H1 (cell line): ENCODE data around the gene FOSL1. TPM values are rescaled to one million over a fixed set of nuclear protein-coding genes. Genes with fewer than 3 reads are reported as not detected.

Experiments used
- CTCF ChIA-PET: fragments of 300-600 bp; sonication (Branson Sonifier 250); formaldehyde crosslinking; loops from one replicate; lab custom pipeline; 2021; ENCODE audit not compliant: partially characterized antibody; lab: Charles Lee
- POLR2A ChIA-PET: fragments of 300-600 bp; sonication (Branson Sonifier 250); formaldehyde crosslinking; loops from one replicate; lab custom pipeline; 2021; ENCODE audit warnings: inconsistent platforms; ENCODE audit not compliant: partially characterized antibody; lab: Charles Lee
- DNase-seq, 2 experiments: peaks; one replicate each; pipeline versions ENCODE4 v3.0.0 to v3.0.0-alpha.2; 2010 to 2022; ENCODE audit warnings: low spot score in 2 of 2, low read depth in 1 of 2, mixed read lengths in 1 of 2
- FAIRE-seq: peaks from 2 replicates; lab custom pipeline; 2011; peaks lifted over from hg19 to GRCh38; lab: Jason Lieb, UNC
- H2AFZ ChIP-seq: 2 replicates; pipeline ENCODE4 v1.8.1; 2012; ENCODE audit warnings: low read length, inconsistent platforms
- H2AK5ac ChIP-seq: 2 replicates; pipeline ENCODE4 v1.6.1; 2013; ENCODE audit warnings: low read depth, low read length
- H2BK120ac ChIP-seq: replicated peaks from 2 replicates; pipeline ENCODE3; 2013; ENCODE audit warnings: low read depth, low read length, inconsistent platforms
- H2BK12ac ChIP-seq: 2 replicates; pipeline ENCODE4 v1.6.1; 2013; ENCODE audit warnings: low read depth, low read length
- H2BK15ac ChIP-seq: 2 replicates; pipeline ENCODE4 v1.6.1; 2013; ENCODE audit warnings: low read length
- H2BK20ac ChIP-seq: 2 replicates; pipeline ENCODE4 v1.6.1; 2013; ENCODE audit warnings: low read length
- H2BK5ac ChIP-seq: 2 replicates; pipeline ENCODE4 v1.6.1; 2013; ENCODE audit warnings: low read depth, low read length
- H3K14ac ChIP-seq: 2 replicates; pipeline ENCODE4 v1.6.1; 2013; ENCODE audit warnings: inconsistent platforms; ENCODE audit not compliant: insufficient read length
- H3K18ac ChIP-seq: 2 replicates; pipeline ENCODE4 v1.6.1; 2013; ENCODE audit warnings: low read length; ENCODE audit errors: extremely low read depth
- H3K23ac ChIP-seq: 2 replicates; pipeline ENCODE4 v1.6.1; 2013; ENCODE audit warnings: inconsistent platforms; ENCODE audit not compliant: insufficient read length
- H3K23me2 ChIP-seq: 2 replicates; pipeline ENCODE4 v1.6.1; 2013; ENCODE audit warnings: low read depth, low read length
- H3K27ac ChIP-seq: 2 replicates; pipeline ENCODE4 v1.6.1; 2011; ENCODE audit warnings: low read depth, low read length, inconsistent platforms
- H3K27me3 ChIP-seq, 4 experiments: replicated peaks in 1 of 4; 1 replicate in 1 of 4; 2 replicates in 3 of 4; pipeline versions ENCODE4 v1.6.1 to v1.8.1; 2011 to 2013; ENCODE audit warnings: low read length in 3 of 4, mild to moderate bottlenecking in 3 of 4, inconsistent platforms in 2 of 4, mixed read lengths in 2 of 4, moderate library complexity in 1 of 4; ENCODE audit not compliant: control insufficient read depth in 3 of 4, insufficient read depth in 3 of 4; ENCODE audit errors: extremely low read depth in 1 of 4
- H3K36me3 ChIP-seq, 4 experiments: 2 replicates each; pipeline versions ENCODE4 v1.6.1 to v1.8.1; 2011 to 2013; ENCODE audit warnings: mild to moderate bottlenecking in 4 of 4, low read length in 3 of 4, moderate library complexity in 2 of 4, control low read depth in 1 of 4, inconsistent platforms in 1 of 4; ENCODE audit not compliant: insufficient read depth in 4 of 4, control insufficient read depth in 2 of 4
- H3K4ac ChIP-seq: replicated peaks from 2 replicates; pipeline ENCODE3; 2013; ENCODE audit warnings: low read length, low read depth, mixed read lengths, inconsistent platforms; ENCODE audit not compliant: insufficient read length
- H3K4me1 ChIP-seq, 4 experiments: replicated peaks in 1 of 4; 1 replicate in 1 of 4; 2 replicates in 3 of 4; pipeline versions ENCODE4 v1.6.1 to v1.8.1; 2011 to 2013; ENCODE audit warnings: low read length in 3 of 4, inconsistent platforms in 2 of 4, mixed read lengths in 1 of 4; ENCODE audit not compliant: insufficient read depth in 4 of 4, control insufficient read depth in 3 of 4
- H3K4me2 ChIP-seq, 2 experiments: 2 replicates each; pipeline versions ENCODE4 v1.6.1 to v1.8.1; 2011 to 2013; ENCODE audit warnings: low read depth in 2 of 2, low read length in 2 of 2, control low read depth in 1 of 2, inconsistent platforms in 1 of 2, mild to moderate bottlenecking in 1 of 2; ENCODE audit not compliant: insufficient read depth in 1 of 2
- H3K4me3 ChIP-seq, 4 experiments: fragments of 200-600, 300-600 bp in 1 of 4; sonication (generic), shearing (Covaris generic), sonication (Bioruptor Twin) in 1 of 4; 2 replicates each; pipeline versions ENCODE4 v1.5.1 to v1.8.1; 2011 to 2016; ENCODE audit warnings: low read length in 4 of 4, low read depth in 3 of 4, control low read depth in 2 of 4, inconsistent platforms in 2 of 4, mild to moderate bottlenecking in 2 of 4, mixed read lengths in 1 of 4, moderate library complexity in 1 of 4; ENCODE audit not compliant: insufficient read depth in 2 of 4; ENCODE audit errors: extremely low read depth in 1 of 4
- H3K56ac ChIP-seq: replicated peaks from 2 replicates; pipeline ENCODE3; 2013; ENCODE audit warnings: low read depth, mild to moderate bottlenecking, mixed read lengths, low read length, inconsistent platforms; ENCODE audit not compliant: insufficient read length
- H3K79me1 ChIP-seq: 2 replicates; pipeline ENCODE4 v1.6.1; 2013; ENCODE audit warnings: low read depth, low read length, control low read depth
- H3K79me2 ChIP-seq, 2 experiments: 2 replicates each; pipeline versions ENCODE4 v1.6.1 to v1.8.1; 2012 to 2013; ENCODE audit warnings: low read length in 2 of 2, mild to moderate bottlenecking in 2 of 2, inconsistent platforms in 1 of 2; ENCODE audit not compliant: insufficient read depth in 2 of 2, control insufficient read depth in 1 of 2
- H3K9ac ChIP-seq, 4 experiments: replicated peaks in 1 of 4; 1 replicate in 1 of 4; 2 replicates in 3 of 4; pipeline versions ENCODE4 v1.6.1 to v1.8.1; 2011 to 2013; ENCODE audit warnings: low read depth in 3 of 4, low read length in 3 of 4, control low read depth in 2 of 4, mild to moderate bottlenecking in 2 of 4, moderate library complexity in 2 of 4, inconsistent platforms in 1 of 4; ENCODE audit errors: extremely low read depth in 1 of 4
- H3K9me3 ChIP-seq, 2 experiments: 2 replicates each; pipeline versions ENCODE4 v1.6.1 to v1.8.1; 2012 to 2013; ENCODE audit warnings: mild to moderate bottlenecking in 2 of 2, moderate library complexity in 2 of 2, control low read depth in 1 of 2, inconsistent platforms in 1 of 2, low read depth in 1 of 2, low read length in 1 of 2, mixed read lengths in 1 of 2; ENCODE audit not compliant: insufficient read depth in 2 of 2
- H4K20me1 ChIP-seq, 2 experiments: replicated peaks in 1 of 2; 2 replicates each; pipeline versions ENCODE3 to v1.8.1; 2011 to 2013; ENCODE audit warnings: inconsistent platforms in 2 of 2, low read length in 2 of 2, mild to moderate bottlenecking in 1 of 2; ENCODE audit not compliant: insufficient read depth in 2 of 2, control insufficient read depth in 1 of 2
- H4K5ac ChIP-seq: 2 replicates; pipeline ENCODE4 v1.6.1; 2013; ENCODE audit warnings: low read length, low read depth, mixed read lengths, inconsistent platforms; ENCODE audit not compliant: insufficient read length
- H4K8ac ChIP-seq: 2 replicates; pipeline ENCODE4 v1.8.0; 2013; ENCODE audit warnings: mild to moderate bottlenecking, moderate library complexity, low read length, inconsistent platforms; ENCODE audit not compliant: insufficient read depth; ENCODE audit errors: extremely low read depth
- H4K91ac ChIP-seq: replicated peaks from 2 replicates; pipeline ENCODE3; 2013; ENCODE audit warnings: low read length, mixed read lengths, inconsistent platforms; ENCODE audit not compliant: insufficient read length
- ASH2L ChIP-seq: fragments of 200-600, 300-600 bp; sonication (generic); IDR thresholded peaks from one replicate; pipeline ENCODE4 v1.7.1; 2017; ENCODE audit warnings: low read length
- ATF2 ChIP-seq: IDR thresholded peaks from 2 replicates; pipeline ENCODE4 v1.6.1; 2012; ENCODE audit warnings: low read length, inconsistent platforms
- CTBP2 ChIP-seq: IDR thresholded peaks from 2 replicates; pipeline ENCODE4 v1.7.0; 2011; ENCODE audit warnings: borderline replicate concordance, mild to moderate bottlenecking, moderate library complexity, mixed read lengths, low read length; ENCODE audit not compliant: insufficient read depth, insufficient read length
- NANOG ChIP-seq: IDR thresholded peaks from 2 replicates; pipeline ENCODE4 v1.6.1; 2011; ENCODE audit warnings: low read length, low read depth, mild to moderate bottlenecking, inconsistent platforms; ENCODE audit not compliant: insufficient read depth, poor library complexity, severe bottlenecking
- POLR2AphosphoS5 ChIP-seq: IDR thresholded peaks from 2 replicates; pipeline ENCODE4 v1.6.1; 2011; ENCODE audit warnings: low read depth, low read length
- POU5F1 ChIP-seq: IDR thresholded peaks from 2 replicates; pipeline ENCODE4 v1.6.1; 2011; ENCODE audit warnings: low read depth, mild to moderate bottlenecking, low read length, moderate library complexity
- SUZ12 ChIP-seq: fragments of 200-600 bp; sonication (generic); IDR thresholded peaks from 2 replicates; pipeline ENCODE4 v1.6.1; 2012; ENCODE audit warnings: mild to moderate bottlenecking, inconsistent platforms, low read length, moderate library complexity, mixed read lengths
- TAF7 ChIP-seq: optimal IDR thresholded peaks from 2 replicates; pipeline ENCODE3; 2011; ENCODE audit warnings: low read depth, mild to moderate bottlenecking, inconsistent platforms, low read length, moderate library complexity, borderline replicate concordance
- ZNF274 ChIP-seq: IDR thresholded peaks from 2 replicates; pipeline ENCODE4 v1.7.0; 2012; ENCODE audit warnings: low read length, borderline replicate concordance; ENCODE audit errors: extremely low read depth
- WGBS, 2 experiments: shearing (Covaris generic) in 1 of 2; methylation state at CpG; one replicate each; pipeline versions ENCODE4 v1.1.6 to v1.1.7; 2013 to 2015; ENCODE audit warnings: low lambda C conversion rate in 2 of 2, mixed read lengths in 2 of 2, inconsistent platforms in 1 of 2, low coverage in 1 of 2, missing lambda C conversion rate in 1 of 2; ENCODE audit not compliant: insufficient replicate concordance in 2 of 2, insufficient coverage in 1 of 2, insufficient read length in 1 of 2; ENCODE audit errors: extremely low coverage in 1 of 2, missing lambda C conversion rate in 1 of 2; 5-methylcytosine and 5-hydroxymethylcytosine counted together
- polyA plus RNA-seq, 7 experiments: library from polyadenylated mRNA; depleted of rRNA in 3 of 7; stranded (reverse) in 5 of 7; unstranded in 2 of 7; fragments of >200 nt in 5 of 7; fragments of 200-250 nt in 2 of 7; gene quantifications; 1 replicate in 5 of 7; 2 replicates in 1 of 7; 4 replicates in 1 of 7; pipeline versions ENCODE4 v1.2.1 to v1.2.3, GENCODE V29; 2011 to 2013; ENCODE audit warnings: missing spikeins in 2 of 7, mixed read lengths in 2 of 7
- total RNA-seq: library from RNA; stranded (reverse); fragmentation: NEBNext Ultra II Directional; extraction: Animal tissue kit (Norgen Biotek cat#: 25700); gene quantifications from 2 replicates; pipeline ENCODE4 v1.2.1, GENCODE V29; 2021

The FOSL1 gene
- total and polyA plus RNA-seq, 2 of the 8 experiments (the other 6 are each of a cell fraction or from before 2014, with no cell fraction given), result 6.3 to 7.2 TPM

- peaks cover 29 to 30% of the 10 kb centered on the region in 2 experiments for H4K20me1 ChIP-seq
- no peak for DNase-seq
- TF ChIP-seq NANOG (no peak), CTBP2 (no peak), POU5F1 (no peak), POLR2AphosphoS5 (peak; percentile 39; the same call in 1 of the 2 replicates), TAF7 (no peak), ATF2 (0 out of 2 replicates have a peak, but pooled peaks have one; percentile 20), ASH2L (no peak), SUZ12 (no peak), ZNF274 (no peak)
Observed at GRCh38 chr11:65854161-65854592, 46.0 kb downstream of the FOSL1 start.

More at GRCh38 chr11:65854161-65854592, 46.0 kb downstream of the FOSL1 start:
- Histone ChIP-seq H3K23ac (no peak overlapping the region), H3K79me1 (peaks cover 20% of the 10 kb centered on the region), H2BK5ac (no peak overlapping the region), H3K18ac (no peak overlapping the region), H2BK15ac (no peak overlapping the region), H2BK12ac (no peak overlapping the region), H4K91ac (no peak overlapping the region), H3K23me2 (peaks cover 3% of the 10 kb centered on the region; the same call in 1 of the 2 replicates), H2AK5ac (no peak overlapping the region), H3K27me3 (no peaks in the 10 kb centered on the region), H2AFZ (no peak overlapping the region), H4K5ac (no peak overlapping the region), H3K9ac (no peak overlapping the region), H3K14ac (no peak overlapping the region), H4K8ac (peak overlapping the region; percentile 0; the same call in 1 of the 2 replicates), H3K27ac (no peak overlapping the region), H3K4ac (no peak overlapping the region), H2BK120ac (no peak overlapping the region), H3K4me2 (no peak overlapping the region), H2BK20ac (no peak overlapping the region), H3K4me1 (peaks cover 0 to 10% (median under 1%) of the 10 kb centered on the region in 4 experiments; a peak in 5 of 7 replicates), H3K36me3 (peaks cover 17 to 34% (median 31%) of the 10 kb centered on the region in 4 experiments), H3K56ac (no peak overlapping the region), H3K9me3 (peaks cover 7 to 10% of the 10 kb centered on the region in 2 experiments; a peak in 2 of 4 replicates), H3K79me2 (peaks cover 15 to 36% of the 10 kb centered on the region in 2 experiments), H3K4me3 (no peak overlapping the region)
- no peak for FAIRE-seq
- WGBS, 2 experiments, result 94% methylated on average over 4 of the region's 4 CpGs; no CpG with 5 or more reads in 1 of the 2 experiments
- ChIA-PET POLR2A (interaction anchor here (1.1 to 38.3 kb wide), 11 partner anchors 16 to 230 kb away, joined by 3 to 1071 read pairs (median 6); partner anchors contain the start of genes CCDC85B, CFL1, CTSW and EFEMP2), CTCF (interaction anchor here (1.3 to 15.2 kb wide), 6 partner anchors 8 to 134 kb away, joined by 4 to 283 read pairs (median 60); partner anchors contain the start of genes AP5B1, CCDC85B, CFL1 and CTSW)
